Hair follicle dermal papilla cell (primary cell): ENCODE measurements around the gene ZNF433. TPM values are rescaled to one million over a fixed set of nuclear protein-coding genes. Genes with fewer than 3 reads are reported as not detected.

ENCODE experiments used
- small RNA-seq: library from RNA; depleted of rRNA; stranded (forward); fragments of <200 nt; gene quantifications from one replicate; pipeline ENCODE3, GENCODE V24; 2012
- total RNA-seq: library from RNA; depleted of rRNA; stranded (reverse); fragments of >200 nt; gene quantifications from 2 replicates; pipeline ENCODE4 v1.2.3, GENCODE V29; 2012

Gene ZNF433
- 3.8 and 4.2 TPM in 2 replicates for total RNA-seq

DNA sequence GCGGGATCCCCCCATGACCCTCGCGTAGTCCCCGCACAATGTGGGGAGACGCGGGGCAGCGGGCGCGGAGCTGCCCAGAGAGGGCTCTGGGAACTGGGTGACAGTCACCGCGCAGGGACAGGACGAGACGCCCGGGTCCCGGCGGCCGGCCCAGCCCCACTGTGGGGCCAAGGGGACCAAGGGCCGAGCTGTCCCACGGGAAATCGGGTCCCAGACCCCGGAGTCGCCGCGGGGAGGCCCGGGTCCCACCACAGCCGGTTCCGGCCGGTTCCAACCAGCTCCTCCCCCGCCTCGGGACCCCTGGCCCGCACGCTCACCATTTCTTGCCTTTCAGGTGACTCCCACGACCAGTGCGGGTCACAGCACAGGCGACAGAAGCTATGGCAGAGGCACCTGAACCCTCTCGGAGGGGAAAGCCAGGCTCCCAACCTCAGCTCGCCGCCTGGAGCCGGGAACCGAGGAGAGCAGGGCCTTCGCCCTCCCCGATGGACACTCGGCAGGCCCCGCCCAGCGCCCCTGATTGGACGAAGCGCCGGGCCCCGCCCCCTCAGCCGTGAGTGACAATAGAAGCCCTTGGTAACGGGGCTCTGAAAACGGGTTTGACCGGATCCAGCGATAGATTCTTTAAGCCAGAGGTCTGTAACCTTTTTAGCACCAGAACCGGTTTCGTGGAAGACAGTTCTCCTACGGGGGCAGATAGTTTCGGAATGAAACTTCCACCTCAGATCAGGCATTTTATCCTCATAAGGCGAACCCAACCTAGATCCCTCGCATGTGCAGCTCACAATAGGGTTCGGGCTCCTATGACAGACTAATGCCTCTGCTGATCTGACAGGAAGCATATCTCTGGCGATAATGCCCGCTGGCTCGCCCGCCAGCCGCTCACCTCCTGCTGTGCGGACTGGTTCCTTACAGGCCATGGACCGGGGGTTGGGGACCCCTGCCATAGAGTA lies at the start of gene ZNF433:
Gene ZNF433 (minus strand): TSS at position 460 of the 953 bp plus-strand sequence. CDS start 140 bp downstream, at position 320.

GRCh38 chr19:12064590-12065538 lies 29.4 kb upstream of the ZNF433 start, which contains the start of gene ZNF844:
Gene ZNF844 (plus strand): TSS chr19:12064731. CDS start chr19:12064874, 143 bp downstream.

DNA sequence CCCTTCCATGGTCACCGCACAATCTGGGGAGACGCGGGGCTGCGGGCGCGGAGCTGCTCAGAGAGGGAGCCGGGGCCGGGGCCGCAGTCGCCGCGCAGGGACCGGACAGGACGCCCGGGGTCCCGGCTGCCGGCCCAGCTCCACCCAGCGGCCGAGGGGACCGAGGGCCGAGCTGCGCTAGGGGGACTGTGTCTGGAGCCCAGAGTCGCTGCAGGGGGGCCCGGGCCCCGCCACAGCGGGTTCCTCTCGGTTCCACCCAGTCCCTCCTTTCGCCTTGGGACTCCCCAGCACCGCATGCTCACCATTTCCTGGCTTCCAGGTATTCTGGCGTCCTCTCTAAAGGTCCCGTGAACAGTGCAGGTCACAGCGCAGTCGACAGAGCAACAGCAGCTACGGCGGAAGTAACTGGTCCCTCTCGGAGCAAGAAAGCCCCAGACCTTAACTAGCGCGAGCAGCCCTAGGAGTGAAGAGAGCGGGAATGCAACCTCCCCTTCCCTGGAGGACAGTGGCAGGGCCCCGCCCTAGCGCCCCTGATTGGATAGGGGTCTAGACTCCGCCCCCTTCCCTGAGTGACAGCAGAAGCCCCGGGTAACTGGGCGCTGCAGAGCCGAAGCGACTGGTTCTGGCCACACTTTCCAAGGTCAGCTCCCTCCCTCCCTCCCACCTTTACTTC lies 17.2 kb upstream of the ZNF433 start, which contains the start of gene ZNF878:
Gene ZNF878 (minus strand): TSS at position 465 of the 673 bp plus-strand sequence. CDS start 160 bp downstream, at position 305.

DNA sequence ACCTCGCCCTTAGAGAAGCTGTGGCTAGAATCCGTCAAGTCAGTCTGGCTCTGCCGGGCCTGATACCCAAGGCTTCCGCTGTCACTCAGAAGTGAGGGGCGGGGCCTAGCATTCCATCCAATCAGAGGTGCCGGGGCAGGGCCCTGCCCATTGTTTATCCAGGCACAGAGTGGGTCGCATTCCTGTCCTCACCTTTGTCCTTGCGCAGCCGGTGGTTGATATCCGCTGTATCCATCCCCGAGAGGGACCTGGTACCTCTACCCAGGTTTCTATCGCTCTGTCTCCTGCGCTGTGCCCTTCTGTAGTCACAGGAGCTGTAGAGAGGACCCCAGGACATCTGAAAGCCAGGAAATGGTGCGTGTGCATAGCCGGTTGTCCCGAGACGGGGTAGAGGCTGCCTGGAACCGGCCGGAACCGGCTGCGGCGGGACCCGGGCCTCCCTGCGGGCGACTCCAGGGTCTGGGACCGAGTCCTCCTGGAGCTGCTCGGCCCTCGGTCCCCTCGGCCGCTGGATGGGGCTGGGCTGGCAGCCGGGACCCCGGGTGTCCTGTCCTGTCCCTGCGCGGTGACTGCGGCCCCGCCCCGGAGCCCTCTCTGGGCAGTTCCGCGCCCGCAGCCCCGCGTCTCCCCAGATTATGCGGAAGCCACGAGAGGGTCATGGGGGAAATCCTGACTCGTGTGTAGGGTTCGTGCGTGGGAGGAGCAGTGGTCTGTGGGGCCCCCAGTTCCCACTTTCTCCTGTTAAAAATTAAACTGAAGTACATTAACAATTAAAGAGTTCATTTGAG lies 70.4 kb downstream of the ZNF433 start, which contains the start of gene ZNF763:
Gene ZNF763 (plus strand): TSS at position 183 of the 788 bp plus-strand sequence. CDS start 169 bp downstream, at position 352.

Small RNAs within 50 kb of the gene (small RNA-seq; reads per million reads assigned to genes)
- gene RNA5SP464 (not detected), gene RNA5SP465 (not detected), gene RNA5SP466 (not detected)

Other genes with a start within 250 kb of the ZNF433 start
- 3.6 and 4.7 TPM in 2 replicates for gene ZNF491, start 237.2 kb downstream of the ZNF433 start, total RNA-seq
- gene ZNF440, start 221.4 kb downstream of the ZNF433 start, total RNA-seq, result 8.5 and 10.4 TPM in 2 replicates
- gene ZNF439, start 187.0 kb downstream of the ZNF433 start, total RNA-seq, result 7.2 and 8.3 TPM in 2 replicates
- gene ZNF69, start 147.9 kb downstream of the ZNF433 start, total RNA-seq, result 7.0 and 8.3 TPM in 2 replicates
- 7.5 and 7.9 TPM in 2 replicates for gene ZNF700, start 110.6 kb downstream of the ZNF433 start, total RNA-seq
- 0.81 and 0.85 TPM in 2 replicates for gene ZNF763, start 70.6 kb downstream of the ZNF433 start, total RNA-seq
- gene ZNF878, start 17.3 kb upstream of the ZNF433 start, total RNA-seq, result 0.32 TPM in 1 of 2 replicates, not detected in the other
- gene ZNF844, start 29.1 kb upstream of the ZNF433 start, total RNA-seq, result 7.3 and 7.4 TPM in 2 replicates
- 4.5 and 6.7 TPM in 2 replicates for gene ZNF20, start 104.7 kb upstream of the ZNF433 start, total RNA-seq
- 9.2 and 9.4 TPM in 2 replicates for gene ZNF625, start 121.1 kb upstream of the ZNF433 start, total RNA-seq
- gene ZNF136, start 127.4 kb upstream of the ZNF433 start, total RNA-seq, result 11.3 and 12.2 TPM in 2 replicates